Upper lobe of left lung (tissue), 4 donors: ENCODE results near the gene DPF3.

ENCODE experiments used
- CTCF ChIP-seq, 6 experiments: fragments of 450-650 bp in 4 of 6; fragments of 200-600 bp in 2 of 6; sonication (generic) in 2 of 6; IDR thresholded peaks; one replicate each; pipeline ENCODE4 v1.5.1; 2016 to 2019; ENCODE audit warnings: antibody characterized with exemption in 6 of 6
- POLR2A ChIP-seq, 4 donors: fragments of 450-650 bp; IDR thresholded peaks; one replicate each; pipeline ENCODE4 v1.5.1; 2016 to 2017; ENCODE audit warnings: antibody characterized with exemption in 4 of 4, mild to moderate bottlenecking in 2 of 4
- POLR2AphosphoS5 ChIP-seq, 2 donors: sonication (generic); formaldehyde crosslinking; IDR thresholded peaks; one replicate each; pipeline ENCODE4 v1.5.1; 2017; ENCODE audit warnings: antibody characterized with exemption in 2 of 2

GRCh38 chr14:72715215-72715849, 178.6 kb downstream of the DPF3 start:
- no peak for TF ChIP-seq CTCF (IDR thresholded peaks at IDR 0.05)
- no peak for TF ChIP-seq POLR2A (IDR thresholded peaks at IDR 0.05)
- TF ChIP-seq POLR2AphosphoS5 (IDR thresholded peaks at IDR 0.05) = no peak
